K562 (cell line): Measurements from ENCODE around the gene IPO11.

ENCODE experiments used
- MEF2D ChIP-seq: conservative IDR thresholded peaks from 2 replicates; pipeline ENCODE4 v1.6.1; 2016; ENCODE audit warnings: low read depth, missing genetic modification characterization, missing compliant biosample characterization
- NR2C2 ChIP-seq, 2 experiments: fragments of 200-800 bp in 1 of 2; sonication (Bioruptor generic) in 1 of 2; sonication (generic) in 1 of 2; formaldehyde crosslinking in 1 of 2; IDR thresholded peaks; 2 replicates each; pipeline versions ENCODE4 v1.6.1 to v1.8.0; 2016 to 2022; ENCODE audit warnings: mild to moderate bottlenecking in 1 of 2, missing compliant biosample characterization in 1 of 2, missing genetic modification characterization in 1 of 2, missing genetic modification reagents in 1 of 2
- ZNF445 ChIP-seq: fragments of 250-450 bp; sonication (Bioruptor Pico); IDR thresholded peaks from 2 replicates; pipeline ENCODE4 v1.4.0; 2020; ENCODE audit warnings: low read depth, mild to moderate bottlenecking, moderate library complexity

DNA sequence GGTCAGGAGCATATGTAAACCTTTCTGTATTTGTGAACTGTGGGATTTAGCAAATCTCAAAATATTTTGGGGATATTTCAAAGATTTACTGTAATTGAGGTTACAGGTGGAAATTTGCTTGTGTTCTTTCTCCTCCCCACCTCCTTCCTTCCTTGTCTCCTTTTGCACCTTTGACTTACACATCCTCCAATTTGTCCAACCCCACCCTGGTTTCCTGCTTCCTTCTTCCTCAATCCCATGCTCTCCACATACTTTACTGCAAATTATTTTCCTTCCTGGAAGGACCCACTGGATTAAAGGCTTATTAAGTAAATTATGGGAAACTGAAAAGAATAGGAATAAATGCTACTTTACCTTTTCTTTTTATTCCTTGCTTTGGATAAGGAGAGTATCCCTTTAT is 91.6 kb downstream of the IPO11 start:
- TF ChIP-seq NR2C2 (CRISPR knock-in tag; IDR thresholded peaks at IDR 0.05) (no peak), NR2C2 (tag; IDR thresholded peaks at IDR 0.05) (no peak), MEF2D (tag) (no peak), ZNF445 (CRISPR knock-in tag) (no peak)
